ENCODE measurements around the gene MZT2A.
"Not testable (repeated sequence)": the region's sequence is repeated elsewhere in the genome, so short reads cannot be mapped to it uniquely, and the experiment has no call there.

The MZT2A gene

DNA sequence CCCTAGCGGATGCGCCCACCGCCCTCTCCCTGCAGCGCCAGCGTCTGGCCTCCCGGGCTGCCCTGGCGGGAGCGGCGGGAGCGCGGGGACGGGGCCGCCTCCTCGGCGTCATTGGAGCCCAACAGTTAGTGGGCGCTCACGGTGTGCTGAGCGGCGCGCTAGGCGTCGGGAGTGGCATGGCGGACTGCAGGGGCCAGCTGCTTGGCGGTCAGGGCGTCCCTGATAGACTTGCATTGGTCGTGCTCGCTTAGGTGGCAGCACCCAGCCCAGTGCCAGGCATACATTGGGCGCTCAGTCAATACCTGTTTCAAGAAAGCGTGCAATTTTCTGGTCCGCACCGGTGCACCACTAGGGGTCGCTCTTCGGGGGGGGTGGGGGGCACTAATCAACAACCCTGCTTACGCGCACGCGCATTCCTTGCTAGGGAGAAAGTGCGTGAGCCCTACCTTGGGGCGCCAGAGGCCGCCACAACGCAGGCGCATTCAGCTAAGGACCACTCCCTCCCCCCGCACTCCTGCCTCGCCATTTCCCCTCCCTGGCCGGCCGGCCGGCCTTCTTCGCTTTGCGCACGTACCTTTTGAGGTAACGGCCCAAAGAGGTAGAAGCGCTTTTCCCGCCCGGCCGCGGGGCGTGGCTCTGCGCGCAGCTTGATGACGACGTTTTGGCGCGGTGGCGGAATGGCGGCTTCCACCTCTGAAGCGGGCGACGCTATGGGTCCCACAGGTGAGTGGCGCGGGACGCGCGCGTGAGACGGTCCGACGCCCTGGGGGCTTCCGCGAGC, 411 bp upstream of the MZT2A start:
- DNase-seq (ENCODE audit: low read depth in 1 of 2, low spot score in 1 of 2), result peak; percentile 91 to 92

DNA sequence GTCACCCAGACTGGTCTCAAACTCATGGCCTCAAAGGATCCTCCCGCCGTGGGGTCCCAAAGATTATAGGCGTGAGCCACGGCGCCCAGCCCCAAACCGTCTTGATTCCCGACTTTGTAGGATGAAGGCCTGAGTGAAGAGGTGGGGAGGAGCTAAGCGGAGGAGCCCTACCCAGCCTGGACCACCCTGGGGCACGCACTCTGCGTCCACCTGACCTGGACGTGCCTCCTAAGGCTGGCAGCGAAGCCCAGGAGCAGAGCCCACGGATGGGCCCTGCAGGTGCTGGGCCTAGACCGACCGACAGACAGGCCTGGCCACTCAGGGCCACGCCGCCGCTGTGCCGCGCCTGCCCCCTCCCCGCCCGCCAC, 744 bp downstream of the MZT2A start:
- peak in 1 of 2 donors; percentile 3 for DNase-seq (ENCODE audit: low read depth in 1 of 2, low spot score in 1 of 2)

GRCh38 chr2:131490616-131491468, 1.4 kb downstream of the MZT2A start:
- not testable (repeated sequence) for DNase-seq (ENCODE audit: low read depth in 1 of 2, low spot score in 1 of 2)

DNA sequence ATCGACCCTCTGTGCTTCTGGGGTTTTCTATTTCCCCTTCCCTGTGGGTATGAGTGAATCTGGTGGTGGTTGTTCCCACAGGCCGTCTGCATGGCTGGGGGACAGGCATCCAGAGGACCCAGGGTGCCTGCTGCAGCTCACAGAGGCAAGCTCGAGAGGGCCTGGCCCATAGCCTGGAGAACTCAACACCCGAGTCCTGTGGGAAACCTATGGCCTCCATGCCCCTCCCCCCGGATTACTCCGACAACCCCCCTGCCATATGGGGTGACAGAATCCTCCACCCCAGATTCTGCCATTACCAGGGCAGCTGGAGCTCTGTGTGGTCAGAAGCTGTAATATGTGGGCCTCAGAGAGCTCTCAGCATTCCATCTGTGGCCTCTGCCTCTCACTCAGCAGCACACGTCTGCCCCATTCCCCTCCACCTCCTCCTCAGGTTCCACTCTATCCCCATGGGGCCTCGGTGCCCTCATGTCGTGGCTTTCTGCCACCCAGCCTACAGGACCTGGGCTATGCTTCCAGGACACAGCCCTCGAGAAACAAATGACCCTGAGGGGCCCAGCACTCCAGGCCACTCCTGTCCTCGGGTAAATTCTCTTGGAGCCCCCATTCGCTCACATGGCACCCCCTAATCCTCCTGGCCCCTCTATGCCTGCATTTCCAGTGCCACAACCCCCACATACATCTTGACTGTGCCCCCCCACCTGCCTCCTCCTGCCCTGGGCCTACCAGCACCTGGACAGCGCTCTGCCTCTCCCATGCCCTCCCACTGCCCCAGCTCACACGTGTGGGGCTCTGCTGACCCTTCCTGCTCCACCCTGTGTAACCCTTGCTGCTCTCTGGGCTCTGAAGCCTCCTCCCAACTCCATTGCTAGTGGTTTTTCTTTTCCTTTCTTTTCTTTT, 3.6 kb downstream of the MZT2A start:
- no peak for DNase-seq (ENCODE audit: low read depth in 1 of 2, low spot score in 1 of 2)

DNA sequence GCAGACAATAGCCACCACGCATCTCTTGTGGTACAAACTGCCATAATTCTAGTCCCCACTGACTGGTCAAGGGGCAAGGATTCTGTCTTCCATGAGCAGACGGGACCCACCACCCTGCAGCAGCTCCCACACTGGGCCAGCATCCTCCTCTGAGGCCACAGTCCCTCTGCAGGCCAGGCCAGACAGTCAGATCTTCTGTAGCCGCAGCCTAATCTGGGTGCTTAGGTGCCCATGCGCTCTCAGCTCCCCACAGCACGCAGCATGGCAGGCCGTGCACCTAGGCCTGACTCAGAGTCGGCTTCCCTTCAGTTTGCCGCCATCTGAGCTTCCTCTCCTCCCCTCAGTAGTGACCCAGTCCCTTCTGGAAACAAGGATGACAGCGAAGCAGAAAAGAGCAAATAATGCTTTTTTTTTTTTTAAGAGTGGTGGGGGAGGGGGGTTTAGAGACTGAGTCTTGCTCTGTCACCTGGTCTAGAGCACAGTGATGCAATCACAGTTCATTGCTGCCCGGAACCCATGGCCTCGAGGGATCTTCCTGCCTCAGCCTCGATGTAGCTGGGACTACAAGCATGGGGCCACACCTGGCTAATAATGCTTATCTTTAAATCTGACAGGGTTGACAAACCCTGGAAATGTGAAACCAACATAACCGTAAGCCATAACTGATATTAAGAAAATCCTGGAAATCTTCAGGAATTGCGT, 5.8 kb downstream of the MZT2A start:
- not testable (repeated sequence) for DNase-seq (ENCODE audit: low read depth in 1 of 2, low spot score in 1 of 2)

DNA sequence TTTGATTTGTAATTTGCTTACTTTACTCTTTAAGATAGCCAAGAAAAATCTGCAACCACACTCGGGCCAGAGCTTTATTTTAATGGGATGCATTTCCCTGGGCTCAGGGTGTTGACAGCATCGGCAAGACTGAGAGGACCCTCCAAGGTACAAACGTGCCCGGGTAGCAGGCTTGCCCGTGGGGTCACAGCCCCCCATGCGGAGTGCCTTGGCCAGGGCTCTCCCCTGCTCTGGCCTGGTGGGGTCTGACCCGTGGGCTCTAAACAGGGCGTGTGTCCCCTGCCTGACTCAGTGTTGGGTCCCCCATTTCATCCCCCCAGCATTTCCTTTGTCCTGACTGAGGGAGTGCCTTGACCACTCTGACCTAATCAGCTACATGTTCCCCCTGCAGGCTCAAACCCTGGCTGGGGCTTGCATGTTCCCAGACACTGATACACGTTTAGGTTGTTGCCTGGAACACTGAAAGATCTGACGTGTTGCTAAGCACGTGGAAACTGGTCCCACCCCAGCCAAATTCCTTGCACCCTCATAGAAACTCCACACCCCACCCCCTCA, 7.2 kb downstream of the MZT2A start:
- not testable (repeated sequence) for DNase-seq (ENCODE audit: low read depth in 1 of 2, low spot score in 1 of 2)

- not testable (repeated sequence) for DNase-seq (ENCODE audit: low read depth in 1 of 2, low spot score in 1 of 2)
Measured at GRCh38 chr2:131483981-131484820, 8.0 kb downstream of the MZT2A start.

GRCh38 chr2:131482506-131483155, 9.6 kb downstream of the MZT2A start:
- not testable (repeated sequence) for DNase-seq (ENCODE audit: low read depth in 1 of 2, low spot score in 1 of 2)

DNA sequence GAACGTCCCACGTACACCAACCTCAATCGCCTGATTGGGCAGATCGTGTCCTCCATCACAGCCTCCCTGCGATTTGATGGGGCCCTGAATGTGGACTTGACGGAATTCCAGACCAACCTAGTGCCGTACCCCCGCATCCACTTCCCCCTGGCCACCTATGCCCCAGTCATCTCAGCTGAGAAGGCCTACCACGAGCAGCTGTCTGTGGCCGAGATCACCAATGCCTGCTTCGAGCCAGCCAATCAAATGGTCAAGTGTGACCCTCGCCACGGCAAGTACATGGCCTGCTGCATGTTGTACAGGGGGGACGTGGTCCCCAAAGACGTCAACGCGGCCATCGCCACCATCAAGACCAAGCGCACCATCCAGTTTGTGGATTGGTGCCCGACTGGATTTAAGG, 11.8 kb downstream of the MZT2A start:
- not testable (repeated sequence) for DNase-seq (ENCODE audit: low read depth in 1 of 2, low spot score in 1 of 2)

DNA sequence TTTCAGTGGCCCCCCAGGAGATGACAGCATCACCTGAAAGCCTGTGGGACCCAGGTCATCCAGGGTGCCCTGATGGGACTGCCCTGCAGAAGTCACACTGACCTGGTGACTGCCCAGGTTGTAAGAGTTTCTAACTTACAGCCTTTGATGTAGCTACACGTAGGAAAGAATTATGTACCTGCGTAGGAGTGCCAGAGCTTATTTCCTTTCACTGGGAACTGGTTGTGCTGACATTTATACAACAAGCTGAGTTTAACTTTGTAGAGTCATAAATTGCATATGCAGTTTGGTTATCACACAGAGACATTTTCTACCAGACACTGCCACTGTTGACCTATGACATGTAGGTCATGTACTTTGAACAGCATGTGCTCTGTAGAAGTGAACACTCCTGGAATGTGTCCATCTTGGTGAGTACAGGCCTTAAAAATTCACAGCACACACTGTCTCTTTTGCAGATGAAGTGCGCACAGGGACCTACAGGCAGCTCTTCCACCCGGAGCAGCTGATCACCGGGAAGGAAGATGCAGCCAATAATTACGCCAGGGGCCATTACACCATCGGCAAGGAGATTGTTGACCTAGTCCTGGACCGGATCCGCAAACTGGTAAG, 13.2 kb downstream of the MZT2A start:
- not testable (repeated sequence) for DNase-seq (ENCODE audit: low read depth in 1 of 2, low spot score in 1 of 2)

DNA sequence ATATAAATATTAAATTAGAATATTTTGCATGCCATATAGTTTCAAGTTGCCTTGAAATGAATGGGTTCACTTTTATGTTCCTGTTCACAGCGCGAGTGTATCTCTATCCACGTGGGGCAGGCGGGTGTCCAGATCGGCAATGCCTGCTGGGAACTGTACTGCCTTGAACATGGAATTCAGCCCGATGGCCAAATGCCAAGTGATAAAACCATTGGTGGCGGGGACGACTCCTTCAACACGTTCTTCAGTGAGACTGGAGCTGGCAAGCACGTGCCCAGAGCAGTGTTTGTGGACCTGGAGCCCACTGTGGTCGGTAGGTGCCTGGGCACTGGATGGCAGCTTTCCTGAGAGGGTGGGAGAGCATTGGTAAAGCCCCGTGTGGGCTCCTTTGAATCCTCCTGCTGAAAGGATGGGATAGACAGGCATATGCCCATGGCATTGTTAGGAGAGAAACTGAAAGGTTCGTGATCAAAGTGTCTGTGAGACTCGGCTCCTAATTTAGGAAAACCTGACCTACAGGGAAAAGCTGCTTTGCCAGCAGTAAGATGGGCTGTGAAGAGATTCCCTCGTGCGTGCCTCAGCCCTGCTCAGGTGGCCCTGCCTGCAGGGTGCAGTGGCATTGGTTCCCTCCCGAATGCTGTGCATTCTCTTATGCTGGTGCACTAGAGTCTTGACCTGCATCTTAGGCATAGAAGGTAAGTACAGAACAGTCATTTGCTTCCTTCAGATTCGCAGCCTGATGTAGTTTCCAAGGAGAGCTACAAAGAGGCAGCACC, 13.9 kb downstream of the MZT2A start:
- DNase-seq (ENCODE audit: low read depth in 1 of 2, low spot score in 1 of 2), result not testable (repeated sequence)

- not testable (repeated sequence) for DNase-seq (ENCODE audit: low read depth in 1 of 2, low spot score in 1 of 2)
Measured at GRCh38 chr2:131477227-131477626, 15.0 kb downstream of the MZT2A start.

- DNase-seq (ENCODE audit: low read depth in 1 of 2, low spot score in 1 of 2), result not testable (repeated sequence)
Measured at GRCh38 chr2:131476363-131476762, 15.8 kb downstream of the MZT2A start.

GRCh38 chr2:131475831-131476230, 16.4 kb downstream of the MZT2A start, which contains the start of gene TUBA3D:
Gene TUBA3D (plus strand): TSS chr2:131476119. CDS start chr2:131476200, 81 bp downstream.
- DNase-seq (ENCODE audit: low read depth in 1 of 2, low spot score in 1 of 2), result no peak

- not testable (repeated sequence) for DNase-seq (ENCODE audit: low read depth in 1 of 2, low spot score in 1 of 2)
Measured at GRCh38 chr2:131473266-131473665, 18.9 kb downstream of the MZT2A start.

DNA sequence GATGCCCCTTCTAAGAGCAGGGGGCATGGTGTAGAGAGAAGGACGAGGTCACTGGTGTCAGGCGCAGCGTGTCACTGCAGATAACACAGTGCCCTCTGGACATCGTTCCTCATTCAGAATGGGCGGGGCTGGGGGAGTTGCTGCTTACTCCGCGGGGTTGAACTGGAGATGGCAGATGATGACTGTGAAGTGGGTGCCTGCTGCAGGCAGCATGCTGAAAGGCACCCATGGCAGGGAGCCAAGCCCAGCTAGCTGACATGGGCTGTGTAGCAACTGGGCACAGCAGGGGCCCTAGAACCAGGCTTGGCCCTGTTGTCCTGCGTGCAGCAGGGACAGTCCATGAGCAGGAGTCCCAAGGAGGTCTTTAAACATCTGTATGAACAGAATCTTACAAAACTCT, 20.6 kb downstream of the MZT2A start:
- not testable (repeated sequence) for DNase-seq (ENCODE audit: low read depth in 1 of 2, low spot score in 1 of 2)

DNA sequence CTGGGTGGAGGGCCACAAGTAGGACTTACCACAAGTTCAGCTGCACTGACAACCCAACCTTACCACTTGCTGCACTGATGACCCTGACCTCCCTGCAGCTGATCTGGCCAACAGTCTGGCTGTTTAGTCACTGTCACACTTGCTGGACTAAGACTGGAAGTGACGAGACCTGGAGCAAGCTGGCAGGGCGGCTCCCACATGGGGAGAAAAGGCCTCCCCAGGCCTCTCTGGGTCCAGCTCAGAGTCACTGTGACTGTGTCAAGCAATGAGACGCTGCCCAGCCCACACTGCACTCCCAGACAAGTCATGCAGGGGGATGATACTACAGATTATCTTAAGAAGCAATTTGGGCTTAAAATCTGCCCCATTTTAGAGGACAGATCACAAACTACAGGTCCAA, 21.3 kb downstream of the MZT2A start:
- DNase-seq (ENCODE audit: low read depth in 1 of 2, low spot score in 1 of 2), result not testable (repeated sequence)

Data from stimulated activated CD4-positive, alpha-beta T cell treated with anti-CD3 and anti-CD28 coated beads, Interleukin-15, amount 100 ng/mL, for 1 hour (primary cell).